HEK293 (cell line): ENCODE measurements around the gene BTBD8.
"Not testable (repeated sequence)": the region's sequence is repeated elsewhere in the genome, so short reads cannot be mapped to it uniquely, and the experiment has no call there.

Experiments used
- CTCF ChIA-PET: fragments of 350-600 bp; formaldehyde crosslinking; extraction: SDS; loops from one replicate; lab custom pipeline; 2021; ENCODE audit warnings: antibody characterized with exemption; lab: Yijun Ruan, JAX
- POLR2A ChIA-PET: fragments of 300-600 bp; formaldehyde crosslinking; extraction: SDS; loops from one replicate; lab custom pipeline; 2020; ENCODE audit warnings: antibody characterized with exemption, inconsistent platforms; lab: Yijun Ruan, JAX
- H3K27ac ChIP-seq: fragments of 200-500 bp; sonication (Bioruptor generic); 2 replicates; pipeline ENCODE4 v1.5.1; 2014; ENCODE audit warnings: low read depth, low read length, control low read depth, inconsistent platforms; ENCODE audit errors: extremely low read depth
- H3K36me3 ChIP-seq, 2 experiments: fragments of 200-500 bp in 1 of 2; sonication (Bioruptor generic) in 1 of 2; 1 replicate in 1 of 2; 2 replicates in 1 of 2; pipeline ENCODE4 v1.5.1; 2014 to 2017; ENCODE audit warnings: inconsistent platforms in 2 of 2, low read length in 2 of 2; ENCODE audit not compliant: control insufficient read depth in 2 of 2, insufficient read depth in 1 of 2
- H3K4me1 ChIP-seq: fragments of 200-500 bp; sonication (Bioruptor generic); 2 replicates; pipeline ENCODE4 v1.5.1; 2014; ENCODE audit warnings: mild to moderate bottlenecking, low read length, inconsistent platforms; ENCODE audit not compliant: control insufficient read depth, insufficient read depth
- H3K4me3 ChIP-seq: 2 replicates; pipeline ENCODE4 v1.5.1; 2011; ENCODE audit warnings: low read depth, mild to moderate bottlenecking, control low read depth, low read length, moderate library complexity
- H3K9me3 ChIP-seq: fragments of 200-500 bp; sonication (Bioruptor generic); 2 replicates; pipeline ENCODE4 v1.5.1; 2014; ENCODE audit warnings: low read depth, low read length, inconsistent platforms; ENCODE audit not compliant: control insufficient read depth, insufficient read depth
- EGR2 ChIP-seq: fragments of 450-650 bp; formaldehyde crosslinking; IDR thresholded peaks from 2 replicates; pipeline ENCODE4 v1.5.1; 2016; ENCODE audit warnings: low read depth, missing biosample characterization, missing genetic modification characterization
- MYNN ChIP-seq: fragments of 450-650 bp; formaldehyde crosslinking; IDR thresholded peaks from 2 replicates; pipeline ENCODE4 v1.5.1; 2016; ENCODE audit warnings: missing biosample characterization, missing genetic modification characterization, borderline replicate concordance
- PATZ1 ChIP-seq: fragments of 450-650 bp; formaldehyde crosslinking; IDR thresholded peaks from 2 replicates; pipeline ENCODE4 v1.5.1; 2016; ENCODE audit warnings: missing biosample characterization, missing genetic modification characterization
- RBAK ChIP-seq: fragments of 450-650 bp; formaldehyde crosslinking; IDR thresholded peaks from 2 replicates; pipeline ENCODE4 v1.5.1; 2016; ENCODE audit warnings: missing biosample characterization, missing genetic modification characterization
- SCRT1 ChIP-seq: fragments of 450-650 bp; formaldehyde crosslinking; IDR thresholded peaks from 2 replicates; pipeline ENCODE4 v1.5.1; 2016; ENCODE audit warnings: missing biosample characterization, missing genetic modification characterization, borderline replicate concordance
- SETDB1 ChIP-seq: IDR thresholded peaks from one replicate; pipeline ENCODE4 v1.6.1; 2017; ENCODE audit warnings: mild to moderate bottlenecking, low read length, moderate library complexity, mixed read lengths; ENCODE audit not compliant: insufficient read length
- SP3 ChIP-seq: fragments of 450-650 bp; formaldehyde crosslinking; IDR thresholded peaks from 2 replicates; pipeline ENCODE4 v1.5.1; 2016; ENCODE audit warnings: missing biosample characterization, missing genetic modification characterization
- ZNF10 ChIP-seq: fragments of 450-650 bp; formaldehyde crosslinking; IDR thresholded peaks from 2 replicates; pipeline ENCODE4 v1.5.1; 2017; ENCODE audit warnings: missing biosample characterization, missing genetic modification characterization
- ZNF121 ChIP-seq: fragments of 450-650 bp; formaldehyde crosslinking; IDR thresholded peaks from 2 replicates; pipeline ENCODE4 v1.5.1; 2016; ENCODE audit warnings: missing biosample characterization, missing genetic modification characterization
- ZNF155 ChIP-seq: fragments of 450-650 bp; formaldehyde crosslinking; IDR thresholded peaks from 2 replicates; pipeline ENCODE4 v1.5.1; 2016; ENCODE audit warnings: missing biosample characterization, missing genetic modification characterization
- ZNF16 ChIP-seq: fragments of 450-650 bp; formaldehyde crosslinking; IDR thresholded peaks from 2 replicates; pipeline ENCODE4 v1.5.1; 2016; ENCODE audit warnings: low read depth, missing biosample characterization, missing genetic modification characterization
- ZNF214 ChIP-seq: fragments of 450-650 bp; formaldehyde crosslinking; IDR thresholded peaks from 2 replicates; pipeline ENCODE4 v1.5.1; 2017; ENCODE audit warnings: missing biosample characterization, mild to moderate bottlenecking, missing genetic modification characterization, borderline replicate concordance
- ZNF266 ChIP-seq: fragments of 450-650 bp; formaldehyde crosslinking; IDR thresholded peaks from 2 replicates; pipeline ENCODE4 v1.5.1; 2016; ENCODE audit warnings: missing biosample characterization, missing genetic modification characterization, low read depth
- ZNF37A ChIP-seq: fragments of 450-650 bp; IDR thresholded peaks from 2 replicates; pipeline ENCODE4 v1.5.1; 2018; ENCODE audit warnings: missing biosample characterization, missing genetic modification characterization
- ZNF416 ChIP-seq: fragments of 450-650 bp; formaldehyde crosslinking; IDR thresholded peaks from 2 replicates; pipeline ENCODE4 v1.5.1; 2016; ENCODE audit warnings: missing biosample characterization, missing genetic modification characterization
- ZNF48 ChIP-seq: fragments of 450-650 bp; formaldehyde crosslinking; IDR thresholded peaks from 2 replicates; pipeline ENCODE4 v1.5.1; 2016; ENCODE audit warnings: missing biosample characterization, missing genetic modification characterization
- ZNF513 ChIP-seq: fragments of 450-650 bp; IDR thresholded peaks from 2 replicates; pipeline ENCODE4 v1.5.1; 2018; ENCODE audit warnings: missing biosample characterization, missing genetic modification characterization
- ZNF514 ChIP-seq: fragments of 450-650 bp; formaldehyde crosslinking; IDR thresholded peaks from 2 replicates; pipeline ENCODE4 v1.5.1; 2016; ENCODE audit warnings: missing biosample characterization, missing genetic modification characterization
- ZNF529 ChIP-seq: fragments of 450-650 bp; formaldehyde crosslinking; IDR thresholded peaks from 2 replicates; pipeline ENCODE4 v1.5.1; 2017; ENCODE audit warnings: missing genetic modification characterization, missing biosample characterization; ENCODE audit not compliant: insufficient replicate concordance
- ZNF560 ChIP-seq: fragments of 450-650 bp; formaldehyde crosslinking; IDR thresholded peaks from 2 replicates; pipeline ENCODE4 v1.5.1; 2017; ENCODE audit warnings: missing biosample characterization, missing genetic modification characterization, borderline replicate concordance
- ZNF585B ChIP-seq: fragments of 450-650 bp; formaldehyde crosslinking; IDR thresholded peaks from 2 replicates; pipeline ENCODE4 v1.5.1; 2016; ENCODE audit warnings: missing biosample characterization, missing genetic modification characterization
- ZNF677 ChIP-seq: fragments of 450-650 bp; IDR thresholded peaks from 2 replicates; pipeline ENCODE4 v1.5.0; 2018; ENCODE audit warnings: missing biosample characterization, mild to moderate bottlenecking, missing genetic modification characterization, moderate library complexity
- ZNF701 ChIP-seq: fragments of 450-650 bp; formaldehyde crosslinking; IDR thresholded peaks from 2 replicates; pipeline ENCODE4 v1.5.1; 2016; ENCODE audit warnings: missing biosample characterization, missing genetic modification characterization
- ZNF707 ChIP-seq: fragments of 450-650 bp; formaldehyde crosslinking; IDR thresholded peaks from 2 replicates; pipeline ENCODE4 v1.5.1; 2016; ENCODE audit warnings: missing biosample characterization, missing genetic modification characterization
- ZNF747 ChIP-seq: fragments of 450-650 bp; formaldehyde crosslinking; IDR thresholded peaks from 2 replicates; pipeline ENCODE4 v1.5.1; 2016; ENCODE audit warnings: missing biosample characterization, missing genetic modification characterization
- ZNF792 ChIP-seq: fragments of 450-650 bp; formaldehyde crosslinking; IDR thresholded peaks from 2 replicates; pipeline ENCODE4 v1.5.1; 2016; ENCODE audit warnings: missing biosample characterization, missing genetic modification characterization
- ZSCAN23 ChIP-seq: fragments of 450-650 bp; formaldehyde crosslinking; IDR thresholded peaks from 2 replicates; pipeline ENCODE4 v1.5.1; 2016; ENCODE audit warnings: missing biosample characterization, missing genetic modification characterization
- ZSCAN30 ChIP-seq: fragments of 450-650 bp; IDR thresholded peaks from 2 replicates; pipeline ENCODE4 v1.5.1; 2018; ENCODE audit warnings: missing biosample characterization, mild to moderate bottlenecking, missing genetic modification characterization, moderate library complexity

Gene BTBD8

GRCh38 chr1:92070892-92071291, 9.3 kb upstream of the BTBD8 start:
- no peak for TF ChIP-seq RBAK (tag by site-specific recombination)
- TF ChIP-seq ZNF514 (tag by site-specific recombination), result no peak
- TF ChIP-seq SP3 (tag by site-specific recombination), result no peak
- no peak for TF ChIP-seq ZNF37A (tag by site-specific recombination)
- no peak for TF ChIP-seq ZNF48 (tag by site-specific recombination)
- TF ChIP-seq SCRT1 (tag by site-specific recombination), result no peak
- TF ChIP-seq MYNN (tag by site-specific recombination), result no peak
- TF ChIP-seq ZNF155 (tag by site-specific recombination), result no peak
- TF ChIP-seq EGR2 (tag by site-specific recombination), result no peak
- no peak for TF ChIP-seq ZNF10 (tag by site-specific recombination)
- no peak for TF ChIP-seq ZNF214 (tag by site-specific recombination)
- TF ChIP-seq ZNF16 (tag by site-specific recombination), result no peak
- no peak for TF ChIP-seq ZNF416 (tag by site-specific recombination)
- TF ChIP-seq ZNF585B (tag by site-specific recombination), result no peak
- no peak for TF ChIP-seq ZNF701 (tag by site-specific recombination)
- no peak for TF ChIP-seq ZNF792 (tag by site-specific recombination)
- TF ChIP-seq ZNF677 (tag by site-specific recombination), result no peak
- TF ChIP-seq ZNF747 (tag by site-specific recombination), result no peak
- TF ChIP-seq SETDB1, result no peak
- TF ChIP-seq ZNF560, result no peak
- ChIA-PET POLR2A (no interaction called here), CTCF (no interaction called here)
- Histone ChIP-seq H3K27ac (no peak overlapping the region), H3K4me3 (no peak overlapping the region), H3K9me3 (no peaks in the 10 kb centered on the region), H3K4me1 (no peaks in the 10 kb centered on the region), H3K36me3 (no peaks in the 10 kb centered on the region)

GRCh38 chr1:92074446-92074845, 5.7 kb upstream of the BTBD8 start:
- peak; percentile 99 for TF ChIP-seq ZNF513 (tag by site-specific recombination)
- H3K4me1 ChIP-seq, H3K27ac ChIP-seq, H3K4me3 ChIP-seq, POLR2A ChIA-PET, H3K9me3 ChIP-seq, H3K36me3 ChIP-seq: not testable (repeated sequence)
- CTCF ChIA-PET, result interaction anchor here (0.7 kb wide), 1 partner anchor 1412 kb away, joined by 5 read pairs; no protein-coding TSS in a partner anchor

- CTCF ChIA-PET, result no interaction called here
Observed at GRCh38 chr1:92075311-92075710, 4.8 kb upstream of the BTBD8 start, which contains the start of gene SETSIP. Gene SETSIP (minus strand): TSS chr1:92075411. CDS start chr1:92075411, 0 bp downstream.

More at GRCh38 chr1:92075311-92075710, 4.8 kb upstream of the BTBD8 start, which contains the start of gene SETSIP:
- Histone ChIP-seq H3K9me3 (no peaks in the 10 kb centered on the region), H3K4me1 (no peaks in the 10 kb centered on the region), H3K4me3 (no peak within 1 kb of the TSS), H3K27ac (no peak within 1 kb of the TSS), H3K36me3 (no peaks in the 10 kb centered on the region)
- TF ChIP-seq ZNF560 (no peak), ZNF529 (tag by site-specific recombination) (no peak), ZNF266 (tag by site-specific recombination) (no peak), ZNF121 (tag by site-specific recombination) (no peak), ZSCAN30 (tag by site-specific recombination) (no peak), ZSCAN23 (tag by site-specific recombination) (no peak), ZNF707 (tag by site-specific recombination) (no peak), PATZ1 (no peak)
- POLR2A ChIA-PET, result no interaction called here
